GM12874 (cell line): ENCODE measurements around the gene C14orf180.

Source experiments
- CTCF ChIP-seq: IDR thresholded peaks from 2 replicates; pipeline ENCODE4 v1.5.1; 2011; ENCODE audit warnings: low read depth, mild to moderate bottlenecking, control low read depth, low read length, moderate library complexity; ENCODE audit not compliant: insufficient read depth

Gene C14orf180

GRCh38 chr14:104590240-104590965, 10.8 kb downstream of the C14orf180 start:
- TF ChIP-seq CTCF: no peak

- TF ChIP-seq CTCF: no peak
Observed at GRCh38 chr14:104591031-104591430, 11.5 kb downstream of the C14orf180 start.

GRCh38 chr14:104591506-104592291, 12.1 kb downstream of the C14orf180 start:
- TF ChIP-seq CTCF: no peak

GRCh38 chr14:104592292-104592672, 12.7 kb downstream of the C14orf180 start:
- TF ChIP-seq CTCF: no peak

GRCh38 chr14:104592785-104593184, 13.2 kb downstream of the C14orf180 start:
- TF ChIP-seq CTCF: no peak

GRCh38 chr14:104593241-104593701, 13.7 kb downstream of the C14orf180 start:
- TF ChIP-seq CTCF: no peak

- TF ChIP-seq CTCF: no peak
Observed at GRCh38 chr14:104593710-104594136, 14.2 kb downstream of the C14orf180 start.
